BE2C (cell line): ENCODE measurements around the gene LASP1NB.
"Not testable (repeated sequence)": the region's sequence is repeated elsewhere in the genome, so short reads cannot be mapped to it uniquely, and the experiment has no call there.

Experiments used
- DNase-seq: peaks from one replicate; pipeline ENCODE4 v3.0.0-alpha.2; 2020
- H3K27me3 ChIP-seq: fragments of 250-450 bp; sonication (Bioruptor Pico); 2 replicates; pipeline ENCODE4 v1.5.1; 2020; ENCODE audit warnings: mild to moderate bottlenecking
- H3K36me3 ChIP-seq: fragments of 250-450 bp; sonication (Bioruptor Pico); 2 replicates; pipeline ENCODE4 v1.5.1; 2020; ENCODE audit warnings: mild to moderate bottlenecking
- H3K4me1 ChIP-seq: fragments of 250-450 bp; sonication (Bioruptor Pico); 2 replicates; pipeline ENCODE4 v1.5.1; 2020
- H3K4me3 ChIP-seq: 2 replicates; pipeline ENCODE4 v1.5.1; 2011; ENCODE audit warnings: low read depth, low read length
- H3K9me3 ChIP-seq: fragments of 250-450 bp; sonication (Bioruptor Pico); 2 replicates; pipeline ENCODE4 v1.5.1; 2020
- CTCF ChIP-seq: IDR thresholded peaks from 2 replicates; pipeline ENCODE4 v1.5.1; 2012; ENCODE audit warnings: mild to moderate bottlenecking, low read depth, low read length

Gene LASP1NB

GRCh38 chr17:38942696-38943334 lies 17.4 kb downstream of the LASP1NB start:
- Histone ChIP-seq H3K27me3 (no peaks in the 10 kb centered on the region), H3K4me3 (no peak overlapping the region), H3K9me3 (no peaks in the 10 kb centered on the region), H3K36me3 (no peaks in the 10 kb centered on the region), H3K4me1 (no peaks in the 10 kb centered on the region)
- no peak for DNase-seq
- no peak for TF ChIP-seq CTCF

GRCh38 chr17:38943607-38944006 lies 18.2 kb downstream of the LASP1NB start:
- no peak for DNase-seq

GRCh38 chr17:38947189-38947588 lies 21.8 kb downstream of the LASP1NB start:
- H3K27me3 ChIP-seq: no peaks in the 10 kb centered on the region
- DNase-seq: no peak
- no peaks in the 10 kb centered on the region for H3K9me3 ChIP-seq
- no peaks in the 10 kb centered on the region for H3K36me3 ChIP-seq
- H3K4me3 ChIP-seq: no peak overlapping the region
- no peaks in the 10 kb centered on the region for H3K4me1 ChIP-seq
- TF ChIP-seq CTCF: no peak

More at GRCh38 chr17:38943607-38944006, 18.2 kb downstream of the LASP1NB start:
- Histone ChIP-seq H3K9me3 (no peaks in the 10 kb centered on the region), H3K4me3 (no peak overlapping the region), H3K4me1 (no peaks in the 10 kb centered on the region), H3K27me3 (no peaks in the 10 kb centered on the region), H3K36me3 (no peaks in the 10 kb centered on the region)
- no peak for TF ChIP-seq CTCF

- not testable (repeated sequence) for DNase-seq, H3K4me3 ChIP-seq, H3K4me1 ChIP-seq, H3K27me3 ChIP-seq, H3K9me3 ChIP-seq, H3K36me3 ChIP-seq
Measured at GRCh38 chr17:38953800-38954199, 28.4 kb downstream of the LASP1NB start.

- H3K27me3 ChIP-seq: no peaks in the 10 kb centered on the region
- no peaks in the 10 kb centered on the region for H3K36me3 ChIP-seq
- TF ChIP-seq CTCF: no peak
- H3K4me1 ChIP-seq: 0 out of 2 replicates have a peak, but pooled peaks cover 2% of the 10 kb centered on the region
- no peak overlapping the region for H3K4me3 ChIP-seq
- no peak for DNase-seq
- H3K9me3 ChIP-seq: no peaks in the 10 kb centered on the region
Measured at GRCh38 chr17:38958326-38958725, 32.9 kb downstream of the LASP1NB start.

- H3K4me1 ChIP-seq: 0 out of 2 replicates have a peak, but pooled peaks cover 2% of the 10 kb centered on the region
- H3K27me3 ChIP-seq: no peaks in the 10 kb centered on the region
- DNase-seq: no peak
- no peaks in the 10 kb centered on the region for H3K9me3 ChIP-seq
- H3K36me3 ChIP-seq: no peaks in the 10 kb centered on the region
- H3K4me3 ChIP-seq: no peak overlapping the region
- TF ChIP-seq CTCF: no peak
Measured at GRCh38 chr17:38958756-38959155, 33.3 kb downstream of the LASP1NB start.
